ENCODE data around the gene LMCD1. TPM values are rescaled to one million over a fixed set of nuclear protein-coding genes. Genes with fewer than 3 reads are reported as not detected.

The LMCD1 gene
- total RNA-seq, 1 donor from 2014 or later: 26.1 TPM

GRCh38 chr3:8623741-8624140, 122.1 kb downstream of the LMCD1 start:
- Mint-ChIP-seq H3K4me1 (ENCODE audit: low read depth) (peaks cover 7% of the 10 kb centered on the region), H3K27me3 (peaks cover 10% of the 10 kb centered on the region), H3K36me3 (ENCODE audit: insufficient read depth) (no peaks in the 10 kb centered on the region), H3K27ac (no peak overlapping the region), H3K9me3 (ENCODE audit: low read depth) (no peaks in the 10 kb centered on the region), H3K4me3 (ENCODE audit: low read depth) (no peak overlapping the region)
- no peak for DNase-seq (ENCODE audit: low spot score, unreplicated experiment)
- no peak for TF ChIP-seq CTCF (IDR thresholded peaks at IDR 0.05; ENCODE audit: unreplicated experiment)

Other genes starting within 250 kb of the LMCD1 start
- gene SSUH2, start 143.0 kb downstream of the LMCD1 start, total RNA-seq: 0.57 and 0.62 TPM in 2 replicates
- gene CAV3, start 232.0 kb downstream of the LMCD1 start, total RNA-seq: not detected in 2 replicates

Measured in progenitor cell of endocrine pancreas (in vitro differentiated cells).